ENCODE data around the gene SNAP47.

DNA sequence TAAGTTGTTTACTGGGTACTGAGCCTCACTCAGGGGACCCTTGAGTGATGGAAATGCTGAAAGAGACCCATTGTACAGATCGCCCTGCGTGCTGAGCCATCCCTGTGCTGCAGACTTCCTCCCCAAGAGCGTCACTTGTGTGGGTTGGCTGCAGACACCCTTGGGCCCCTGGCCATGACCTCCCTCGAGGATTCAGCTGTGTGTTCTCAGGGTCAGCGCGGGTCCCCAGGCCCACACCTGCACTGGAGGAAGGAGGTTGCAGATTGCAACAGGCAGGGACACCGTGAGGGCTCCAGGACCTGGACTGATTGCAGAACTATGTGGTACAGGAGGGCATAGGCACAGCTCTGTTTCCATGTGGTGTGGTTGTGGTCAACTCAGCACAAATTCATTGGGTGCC, 4.4 kb downstream of the SNAP47 start:
- TF ChIP-seq CTCF (IDR thresholded peaks at IDR 0.05) = no peak
- no peak for TF ChIP-seq POLR2AphosphoS5 (IDR thresholded peaks at IDR 0.05)
- TF ChIP-seq POLR2A (IDR thresholded peaks at IDR 0.05) = no peak

All from prostate gland (tissue), 2 donors.